ENCODE data around the gene TRIM25.

TRIM25 gene

GRCh38 chr17:56863974-56864373 lies 49.9 kb downstream of the TRIM25 start:
- no peak for FAIRE-seq

- FAIRE-seq, result peak; percentile 9
Observed at GRCh38 chr17:56861899-56862298, 52.0 kb downstream of the TRIM25 start.

- FAIRE-seq, result no peak
Observed at GRCh38 chr17:56851008-56851407, 62.8 kb downstream of the TRIM25 start.

- no peak for FAIRE-seq
Observed at GRCh38 chr17:56850591-56850990, 63.3 kb downstream of the TRIM25 start.

- no peak for FAIRE-seq
Observed at GRCh38 chr17:56849131-56849530, 64.7 kb downstream of the TRIM25 start.

- FAIRE-seq, result no peak
Observed at GRCh38 chr17:56847106-56847505, 66.7 kb downstream of the TRIM25 start.

GRCh38 chr17:56845934-56846333 lies 67.9 kb downstream of the TRIM25 start:
- FAIRE-seq, result no peak

GRCh38 chr17:56842577-56842976 lies 71.3 kb downstream of the TRIM25 start:
- FAIRE-seq, result no peak

- FAIRE-seq, result no peak
Observed at GRCh38 chr17:56838687-56839086, 75.2 kb downstream of the TRIM25 start.
